KG1 (cell line): ENCODE measurements around the gene RBMS3.

Experiments
- DNase-seq: peaks from one replicate; lab custom pipeline; 2025; lab: John Stamatoyannopoulos, UW

The RBMS3 gene

DNA sequence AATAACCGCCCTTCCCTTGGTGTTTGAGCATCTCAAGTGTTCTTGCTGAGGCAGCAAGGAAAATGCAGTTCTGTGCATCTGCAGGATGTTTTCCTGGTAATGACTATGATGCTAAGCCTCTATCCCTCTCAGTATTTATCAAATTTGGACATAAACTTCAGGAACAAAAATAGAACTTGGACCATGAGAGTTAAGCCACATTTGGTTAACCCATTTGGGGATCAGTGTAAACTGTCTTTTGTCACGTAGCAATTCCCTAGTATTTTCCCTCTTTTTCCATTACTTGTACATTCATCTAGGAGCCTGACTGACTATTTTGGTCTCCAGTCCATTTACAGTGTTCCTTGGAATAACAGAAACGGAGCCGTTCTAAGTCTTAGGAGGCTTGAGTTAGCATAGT is 250.8 kb downstream of the RBMS3 start:
- DNase-seq = no peak

DNA sequence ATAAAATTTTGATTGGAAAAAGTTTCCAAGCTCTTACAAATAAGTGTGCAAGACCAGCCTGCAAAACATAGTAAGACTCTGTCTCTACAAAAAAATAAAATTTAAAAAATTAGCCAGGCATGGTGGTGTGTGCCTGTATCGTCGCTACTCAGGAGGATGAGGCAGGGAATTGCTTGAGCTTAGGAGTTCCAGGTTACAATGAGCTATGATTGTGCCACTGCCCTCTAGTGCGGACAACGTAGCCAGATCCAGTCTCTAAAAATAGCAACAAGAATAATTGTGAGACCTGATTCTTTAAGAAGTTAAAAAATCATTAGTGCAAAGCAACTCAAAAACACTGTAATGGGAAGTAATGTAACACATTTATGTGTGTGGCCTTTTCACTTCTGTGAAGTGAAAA is 251.6 kb downstream of the RBMS3 start:
- no peak for DNase-seq

DNA sequence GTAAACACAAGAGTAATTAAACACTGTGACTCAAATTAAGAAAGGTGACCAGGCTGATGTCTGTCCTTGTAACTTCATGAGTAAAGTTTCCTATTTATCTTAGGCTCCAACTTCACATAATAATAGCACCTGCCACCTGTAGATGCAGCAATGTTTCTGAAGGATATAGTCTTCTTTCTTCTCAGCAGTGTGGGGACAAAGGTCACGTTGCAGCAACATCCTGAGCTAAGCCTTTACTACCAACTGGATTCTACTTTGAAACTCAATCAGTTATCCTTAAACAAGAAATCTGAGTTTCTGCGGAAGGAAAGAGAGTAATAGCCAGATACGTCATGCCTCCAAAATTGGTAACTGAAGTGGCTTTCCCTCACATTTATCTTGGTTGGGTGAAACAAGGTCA is 253.1 kb downstream of the RBMS3 start:
- DNase-seq = no peak

DNA sequence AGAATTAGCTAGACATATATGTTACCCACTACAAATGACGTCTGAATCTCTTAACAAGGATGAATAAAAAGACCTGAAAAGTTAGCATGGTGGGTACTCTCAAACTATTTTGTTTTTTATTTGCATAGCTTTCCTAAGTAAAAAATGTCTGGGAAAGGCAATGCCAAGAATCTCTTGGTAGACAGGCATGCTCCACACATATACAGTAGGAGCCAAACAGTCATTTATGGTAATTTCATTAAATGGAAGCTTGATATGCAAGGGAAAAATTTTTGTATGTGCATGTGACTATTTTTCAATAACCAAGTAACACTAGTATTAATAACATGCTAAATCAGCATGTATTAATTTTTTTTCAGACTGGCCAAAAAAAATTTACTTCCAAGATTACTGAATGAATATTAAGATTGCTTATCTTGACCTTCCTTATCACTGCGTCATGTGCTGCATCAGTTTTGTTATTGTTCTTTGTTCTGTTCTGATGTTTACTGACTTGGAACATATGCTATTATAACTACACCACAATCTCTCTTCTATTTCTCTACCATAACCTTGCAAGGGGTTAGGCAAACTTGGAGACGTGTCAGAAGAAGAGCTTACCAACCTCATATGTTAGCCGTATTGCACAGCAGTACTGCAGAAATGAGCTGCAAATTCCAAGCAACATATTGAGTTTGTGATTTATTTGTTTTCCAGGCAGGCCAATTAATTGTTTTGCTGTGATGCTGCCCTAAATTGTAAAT is 255.3 kb downstream of the RBMS3 start:
- DNase-seq = no peak

DNA sequence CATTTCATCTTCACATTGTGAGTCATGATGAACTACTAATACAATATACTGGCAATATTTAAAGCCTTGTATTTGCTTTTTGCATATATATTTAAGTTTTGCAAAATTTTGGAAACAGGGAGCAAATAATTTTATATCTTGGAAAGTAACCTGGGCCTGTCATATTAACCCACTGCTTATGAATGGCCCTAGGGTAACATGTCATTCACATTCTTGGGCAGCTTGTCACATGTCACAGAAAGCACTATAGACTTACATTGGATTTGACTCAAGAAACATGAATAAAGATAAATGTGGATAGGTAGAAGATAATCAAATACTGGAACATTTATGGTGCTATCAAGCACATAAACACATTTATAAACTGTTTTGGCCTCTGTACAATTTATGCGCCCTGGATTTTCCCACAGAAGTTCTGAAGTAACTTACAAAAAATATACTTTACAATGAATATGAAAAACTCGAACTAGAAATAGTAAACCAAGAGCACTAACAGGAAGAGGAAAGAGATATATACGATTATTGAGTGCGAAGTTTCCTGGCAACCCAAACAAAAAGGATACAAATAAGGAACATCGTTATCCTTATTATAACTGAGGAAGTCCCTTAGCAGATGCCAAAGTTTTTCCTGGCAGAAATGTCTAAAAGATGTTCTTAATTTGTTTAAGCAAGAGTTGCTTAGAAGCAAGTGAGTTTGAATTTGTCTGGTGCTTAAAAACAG is 257.2 kb downstream of the RBMS3 start:
- no peak for DNase-seq

DNA sequence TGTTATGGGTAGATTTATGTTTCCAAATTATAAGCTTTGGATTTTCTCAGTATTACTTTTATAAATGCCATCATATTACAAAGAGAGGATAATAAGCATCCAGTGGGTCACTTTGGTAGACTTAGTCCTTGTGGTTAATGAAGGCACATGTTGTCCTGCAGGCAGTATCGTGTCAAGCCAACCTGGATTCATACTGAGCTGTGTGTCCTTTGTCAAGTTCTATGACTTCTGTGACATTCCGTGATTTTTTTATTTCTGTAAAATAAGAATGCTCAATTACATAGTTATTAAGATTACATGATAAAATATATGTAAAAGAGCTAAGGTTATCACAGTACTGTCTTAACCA is 257.7 kb downstream of the RBMS3 start:
- no peak for DNase-seq

DNA sequence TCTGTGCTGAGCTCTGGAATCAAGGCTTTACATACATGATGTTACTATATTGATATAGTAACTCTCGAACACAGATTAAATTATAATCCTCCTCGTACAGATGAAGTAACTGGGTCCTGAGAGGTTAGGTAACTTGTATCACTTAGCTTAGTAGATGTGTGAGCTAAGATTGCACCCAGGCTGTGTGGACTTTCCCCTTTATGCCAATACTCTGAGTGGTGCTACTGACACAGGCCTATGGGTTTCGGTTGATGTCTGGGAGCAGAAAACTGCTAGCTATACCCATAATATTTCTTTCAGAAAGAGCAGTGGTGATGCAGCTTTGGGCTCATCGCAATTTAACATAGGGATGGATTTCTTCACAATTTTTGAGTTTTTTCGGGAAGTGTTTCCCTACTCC is 259.7 kb downstream of the RBMS3 start:
- DNase-seq = no peak

DNA sequence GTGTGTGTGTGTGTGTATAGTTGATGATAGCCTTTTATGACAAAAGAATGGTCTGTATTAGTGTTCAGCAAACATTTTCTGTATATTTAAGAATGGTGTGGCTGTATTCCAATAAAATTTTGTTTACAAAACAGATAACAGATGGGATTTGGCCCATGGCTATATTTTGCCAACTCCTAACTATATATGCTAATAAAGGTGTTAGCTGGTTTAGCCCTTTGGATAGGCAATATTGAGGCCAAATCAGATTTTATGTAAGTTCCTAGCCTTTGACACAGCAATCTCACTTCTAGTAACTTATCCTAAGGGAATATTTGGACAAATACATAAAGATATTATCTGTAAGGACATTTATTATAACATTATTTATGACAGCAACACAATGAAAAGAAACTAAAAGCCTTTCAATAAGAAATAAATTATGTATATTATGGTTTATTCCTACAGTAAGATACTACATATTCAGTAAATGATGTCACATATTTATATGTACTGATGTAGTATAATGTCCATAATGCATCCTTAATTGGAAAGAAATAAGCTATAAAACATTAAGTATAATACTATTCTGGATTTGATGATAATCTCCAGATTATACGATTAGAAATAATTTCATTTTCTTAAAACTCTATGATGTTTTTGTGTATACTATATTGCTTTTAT is 264.0 kb downstream of the RBMS3 start:
- no peak for DNase-seq

DNA sequence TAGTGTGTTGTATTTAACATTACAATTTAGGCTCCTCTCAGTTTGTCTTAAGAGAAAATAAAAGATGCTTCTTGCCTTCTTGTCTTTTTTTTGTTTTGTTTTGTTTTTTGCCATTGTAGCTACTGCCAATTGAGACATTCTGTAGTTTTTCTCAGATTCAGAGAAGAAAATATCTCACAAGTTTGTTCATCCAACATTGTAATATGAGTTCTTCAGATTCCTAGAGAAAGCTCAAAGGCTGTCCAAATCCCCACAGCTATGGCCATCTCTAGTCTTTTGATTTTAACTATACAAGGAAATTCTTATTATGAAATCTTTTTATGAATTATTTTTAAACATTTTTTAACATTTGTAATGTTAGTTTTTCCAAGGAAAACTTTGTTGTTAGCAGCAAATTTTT is 264.7 kb downstream of the RBMS3 start:
- DNase-seq = no peak

DNA sequence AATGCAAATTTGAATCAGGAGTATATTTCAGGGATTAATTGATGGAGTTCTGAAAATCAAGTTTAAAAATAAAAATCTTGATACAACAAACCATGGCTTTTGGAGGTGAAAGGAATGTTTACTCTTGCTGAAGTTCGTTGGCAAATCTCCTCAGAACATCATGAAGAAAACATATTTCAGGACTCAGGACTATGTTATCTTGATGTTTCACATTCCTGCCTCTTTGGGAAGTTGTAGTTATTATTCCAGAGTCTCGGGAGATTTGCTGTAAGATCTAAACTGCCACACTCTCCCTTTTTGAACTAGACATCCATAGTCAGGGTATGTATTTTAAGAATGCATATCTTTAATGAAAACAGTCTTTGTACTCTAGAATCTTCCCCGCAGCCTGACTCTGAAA is 271.2 kb downstream of the RBMS3 start:
- no peak for DNase-seq

DNA sequence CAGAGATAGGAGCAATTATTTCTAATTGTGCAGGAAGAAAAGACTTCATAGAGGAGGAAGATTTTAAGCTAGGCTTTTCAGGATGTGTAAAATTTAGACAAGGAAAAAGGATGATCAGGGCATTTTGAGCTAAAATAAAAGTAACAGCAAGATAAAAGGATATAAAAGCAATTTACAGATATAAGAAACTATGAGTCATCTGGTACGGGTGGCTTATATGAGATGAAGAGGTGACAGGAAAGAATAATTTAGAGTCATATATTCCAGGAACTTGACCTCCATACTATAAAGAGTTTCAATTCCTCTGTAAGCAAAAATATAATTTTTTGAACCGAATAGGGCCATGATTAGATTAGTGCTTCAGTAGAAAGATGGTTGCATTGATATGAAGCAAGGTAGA is 273.7 kb downstream of the RBMS3 start:
- no peak for DNase-seq

DNA sequence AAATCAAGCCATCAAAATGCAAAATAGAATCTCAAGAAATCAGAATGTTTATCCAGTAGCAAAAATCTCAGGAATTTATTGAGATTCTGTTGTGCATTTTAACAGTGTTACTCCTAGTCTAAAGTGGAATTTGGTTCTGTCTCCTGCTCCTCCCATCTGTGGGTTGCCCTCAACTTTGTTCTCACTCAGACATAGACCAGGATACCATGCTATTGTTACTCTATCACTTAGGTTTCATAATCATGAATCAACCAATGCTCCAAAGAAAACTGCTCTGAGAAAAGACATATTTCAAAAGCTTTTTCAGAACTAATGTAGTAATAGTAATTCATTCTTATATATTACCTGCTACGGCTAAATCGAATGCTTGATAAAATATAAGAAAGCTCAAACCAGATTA is 274.7 kb downstream of the RBMS3 start:
- DNase-seq = no peak

DNA sequence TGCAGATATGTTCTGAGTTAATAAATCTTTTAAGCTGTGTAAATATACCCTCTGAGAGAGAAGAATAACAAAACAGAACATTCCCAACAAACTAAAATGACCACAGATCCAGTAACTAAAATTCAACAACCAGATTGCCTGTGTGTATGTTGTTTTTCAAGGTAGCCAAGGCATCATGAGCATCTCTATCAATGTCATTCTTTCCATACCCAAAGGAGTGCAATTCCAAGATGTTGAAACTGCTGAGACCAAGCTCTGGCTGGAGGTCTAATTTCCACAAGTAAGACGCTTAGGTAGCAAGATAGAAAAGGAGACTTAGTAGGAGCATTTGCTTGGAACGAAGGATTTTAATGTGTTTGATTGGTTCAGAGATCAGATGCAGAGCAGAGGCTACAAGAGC is 276.3 kb downstream of the RBMS3 start:
- DNase-seq = no peak

DNA sequence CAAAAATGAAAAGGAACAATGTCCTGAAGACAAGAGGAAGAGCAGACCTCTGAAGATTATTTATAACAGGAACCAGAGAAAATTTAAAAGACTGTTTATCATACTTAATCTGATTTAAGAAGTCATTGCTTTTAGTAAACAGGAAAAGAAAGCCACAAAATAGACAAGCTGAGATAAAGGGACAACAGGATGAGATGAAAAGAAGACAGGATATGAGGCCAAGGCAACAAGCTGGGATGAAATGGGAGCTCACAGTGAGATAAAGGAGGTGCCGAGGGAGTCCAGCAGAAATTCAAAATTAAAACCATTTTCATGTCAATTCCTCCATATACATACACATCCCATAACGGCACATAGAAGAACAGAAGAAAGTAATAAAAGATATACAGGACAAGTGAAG is 277.0 kb downstream of the RBMS3 start:
- DNase-seq = no peak

DNA sequence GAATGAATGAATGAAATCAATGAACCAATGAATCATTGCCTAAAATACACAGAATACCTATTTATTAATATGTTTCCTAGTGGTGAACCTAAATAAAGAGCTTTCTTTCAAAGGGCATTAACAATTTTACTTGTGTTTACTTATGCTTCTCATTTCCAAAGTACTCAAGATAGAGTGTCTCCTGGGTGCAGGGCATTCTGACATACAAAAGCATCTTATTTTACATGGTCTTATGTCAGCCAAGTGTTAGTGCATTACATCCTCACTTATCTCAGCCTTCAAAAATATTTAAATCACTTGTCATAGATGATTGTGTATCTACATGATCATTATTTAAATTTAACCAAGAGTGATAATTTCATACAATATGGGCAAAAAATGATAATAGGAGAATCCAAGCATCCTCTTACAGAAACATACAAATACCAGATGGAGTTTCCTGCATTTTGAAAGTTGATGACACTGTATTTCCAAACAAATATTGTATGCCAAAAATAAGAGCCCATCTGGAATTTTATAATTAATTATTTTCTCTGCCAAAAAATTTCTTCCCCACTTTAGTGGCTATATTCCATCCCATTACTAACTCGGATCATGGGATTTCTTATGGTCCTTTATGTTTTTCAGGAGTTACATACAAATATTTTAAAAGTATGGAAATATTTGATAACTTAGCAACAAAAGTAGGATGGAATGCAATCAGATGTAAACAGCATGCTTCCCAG is 279.0 kb downstream of the RBMS3 start:
- DNase-seq = no peak

DNA sequence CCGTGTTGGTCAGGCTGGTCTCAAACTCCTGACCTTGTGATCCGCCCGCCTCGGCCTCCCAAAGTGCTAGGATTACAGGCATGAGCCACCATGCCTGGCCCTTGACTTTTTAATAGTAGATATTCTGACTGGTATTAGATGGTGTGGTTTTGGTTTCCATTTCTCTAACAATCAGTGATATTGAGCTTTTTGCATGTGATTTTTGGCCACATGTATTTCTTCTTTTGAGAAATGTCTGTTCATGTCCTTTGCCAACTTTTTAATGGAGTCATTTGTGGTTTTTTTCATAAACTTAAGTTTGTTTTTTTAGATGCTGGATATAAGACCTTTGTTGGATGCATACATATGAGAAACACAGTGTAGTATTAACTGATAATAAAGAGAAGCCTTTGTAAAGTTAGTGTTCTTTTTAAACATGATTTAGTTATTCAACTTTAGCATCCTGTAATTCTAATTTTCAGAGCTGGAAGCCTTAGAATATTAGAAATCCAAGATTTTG is 280.8 kb downstream of the RBMS3 start:
- no peak for DNase-seq

DNA sequence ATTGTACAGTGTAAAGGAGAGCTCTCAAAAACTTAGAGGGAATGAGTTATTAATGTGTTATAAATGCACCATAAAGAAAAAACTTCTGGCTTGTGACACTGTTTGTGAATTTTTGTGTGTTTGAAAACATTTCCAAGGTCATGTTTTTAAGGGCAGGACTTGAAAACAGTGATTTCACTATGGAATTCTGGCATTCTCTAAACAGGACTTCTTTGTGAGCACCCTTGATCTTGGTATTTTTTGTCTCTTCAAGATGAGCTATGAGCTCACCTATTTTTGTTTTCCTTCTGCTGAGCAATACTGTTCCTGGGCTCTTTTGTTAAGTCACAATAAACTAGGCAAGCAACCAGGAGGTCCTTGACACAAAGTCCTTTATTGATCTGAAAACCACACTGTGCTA is 284.4 kb downstream of the RBMS3 start:
- no peak for DNase-seq

DNA sequence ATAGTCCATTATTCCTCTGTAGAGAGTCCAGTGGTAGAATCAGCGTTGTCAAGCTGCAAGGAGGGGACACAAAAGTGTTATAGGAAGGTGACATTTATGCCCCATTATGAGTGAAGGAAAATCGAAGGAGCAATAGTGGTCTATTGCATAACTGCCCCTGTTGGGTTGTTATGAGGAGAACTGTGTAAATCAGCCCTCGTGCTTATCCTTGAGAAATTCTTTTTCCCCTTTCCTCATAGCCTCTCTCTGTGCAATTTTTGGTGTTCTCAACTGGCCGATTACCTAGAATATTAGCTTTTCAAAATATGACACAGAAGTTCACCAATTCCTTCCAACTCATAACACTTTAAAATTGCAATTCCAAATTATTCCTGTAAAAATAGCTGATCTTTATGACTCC is 286.6 kb downstream of the RBMS3 start:
- DNase-seq = no peak

DNA sequence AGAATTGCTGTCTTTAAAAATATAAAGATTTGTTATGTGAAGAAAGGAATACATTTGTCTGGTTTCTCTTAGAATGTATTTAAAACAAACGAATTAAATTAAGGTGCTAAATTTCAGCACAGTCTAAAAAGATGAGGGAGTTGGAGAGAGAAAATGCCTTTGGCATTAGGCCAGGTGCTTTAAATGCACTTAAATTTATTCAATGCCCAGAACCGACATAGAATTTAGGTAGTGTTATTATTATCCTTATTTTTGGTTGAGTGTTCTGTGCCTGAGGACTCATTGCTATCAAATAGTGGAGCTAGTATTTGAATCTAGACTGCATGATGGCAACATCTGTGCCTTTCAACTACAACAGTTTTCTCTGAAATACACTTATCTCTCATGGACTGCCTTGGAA is 287.5 kb downstream of the RBMS3 start:
- no peak for DNase-seq

DNA sequence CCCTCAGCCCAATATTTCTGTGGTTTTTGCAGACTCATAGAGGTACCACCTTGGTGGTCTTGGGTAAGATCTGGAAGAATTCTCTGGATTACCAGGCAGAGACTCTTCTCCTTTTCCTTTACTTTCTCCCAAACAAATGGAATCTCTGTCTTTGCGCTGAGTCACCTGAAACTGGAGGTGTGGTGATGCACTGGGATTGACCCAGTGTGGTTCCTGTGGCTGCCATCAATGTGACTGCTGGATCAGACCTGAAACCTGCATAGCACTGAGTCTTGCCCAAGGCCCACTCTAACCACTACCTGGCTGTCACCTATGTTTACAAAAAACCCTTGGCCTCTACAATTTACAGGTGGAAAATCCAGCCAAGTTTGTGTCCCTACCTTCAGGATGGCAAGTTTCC is 295.3 kb downstream of the RBMS3 start:
- DNase-seq = no peak

DNA sequence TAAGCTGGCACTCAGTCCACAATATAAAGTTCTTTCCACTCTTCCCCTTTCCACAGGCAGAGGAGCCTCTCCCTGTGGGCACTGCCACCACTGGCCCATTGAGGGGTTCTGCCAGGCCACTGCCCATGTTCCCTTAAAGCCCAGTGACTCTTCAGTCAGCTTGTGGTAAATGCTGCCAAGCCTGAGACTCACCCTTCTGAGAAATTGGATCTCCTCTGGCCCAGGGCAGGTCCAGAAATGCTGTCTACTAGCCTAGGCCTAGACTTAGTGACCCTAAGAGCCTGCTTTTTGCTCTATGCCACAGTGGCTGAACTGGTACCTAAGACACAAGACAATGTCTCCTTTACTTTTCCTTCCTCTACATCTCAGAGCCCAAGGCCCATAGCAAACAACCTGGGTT is 295.8 kb downstream of the RBMS3 start:
- no peak for DNase-seq

DNA sequence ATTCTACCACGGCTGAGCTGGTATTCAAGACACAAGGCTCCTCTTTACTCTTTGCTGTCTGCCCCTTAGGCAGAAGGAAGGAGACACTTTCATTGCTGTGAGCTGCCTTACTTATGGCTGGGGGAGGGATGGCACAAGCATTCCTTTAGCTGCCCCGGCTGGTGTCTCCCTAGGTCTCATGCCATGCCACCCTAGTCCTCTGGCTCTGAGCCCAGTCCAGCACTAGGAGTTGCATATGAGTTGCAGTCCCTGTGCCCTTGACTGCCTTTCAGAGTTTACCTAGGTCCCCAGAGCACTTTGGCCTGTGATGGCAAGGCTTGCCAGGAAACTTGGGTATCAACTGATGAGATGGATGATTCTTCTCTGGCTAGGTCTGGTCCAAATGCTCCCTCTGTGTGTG is 296.4 kb downstream of the RBMS3 start:
- DNase-seq = no peak

DNA sequence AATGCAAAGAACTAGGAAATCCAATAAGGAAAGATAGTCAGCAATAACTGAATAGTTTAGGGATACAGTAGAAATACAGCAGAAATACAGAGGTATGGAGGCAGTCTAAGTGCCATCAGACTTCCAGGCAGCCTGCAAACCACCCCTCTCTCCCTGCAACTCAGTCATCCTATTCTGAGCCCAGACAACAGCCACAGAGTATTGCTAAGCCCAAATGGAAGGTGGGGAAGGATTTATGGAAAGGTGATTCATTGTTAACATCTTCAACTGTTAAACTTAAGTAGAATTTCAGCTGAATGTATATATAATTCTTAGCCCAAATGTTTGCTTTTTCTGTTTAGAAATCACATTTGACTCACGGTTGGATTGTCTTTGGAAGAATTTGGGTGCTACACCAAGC is 300.4 kb downstream of the RBMS3 start:
- no peak for DNase-seq
